ENCODE results near the gene SLC40A1. TPM values are rescaled to one million over a fixed set of nuclear protein-coding genes. Genes with fewer than 3 reads are reported as not detected.

SLC40A1 gene
- total and polyA plus RNA-seq, 2 donors (not counting 1 experiment from before 2014, with no cell fraction given), result 17.2 to 97.4 TPM

DNA sequence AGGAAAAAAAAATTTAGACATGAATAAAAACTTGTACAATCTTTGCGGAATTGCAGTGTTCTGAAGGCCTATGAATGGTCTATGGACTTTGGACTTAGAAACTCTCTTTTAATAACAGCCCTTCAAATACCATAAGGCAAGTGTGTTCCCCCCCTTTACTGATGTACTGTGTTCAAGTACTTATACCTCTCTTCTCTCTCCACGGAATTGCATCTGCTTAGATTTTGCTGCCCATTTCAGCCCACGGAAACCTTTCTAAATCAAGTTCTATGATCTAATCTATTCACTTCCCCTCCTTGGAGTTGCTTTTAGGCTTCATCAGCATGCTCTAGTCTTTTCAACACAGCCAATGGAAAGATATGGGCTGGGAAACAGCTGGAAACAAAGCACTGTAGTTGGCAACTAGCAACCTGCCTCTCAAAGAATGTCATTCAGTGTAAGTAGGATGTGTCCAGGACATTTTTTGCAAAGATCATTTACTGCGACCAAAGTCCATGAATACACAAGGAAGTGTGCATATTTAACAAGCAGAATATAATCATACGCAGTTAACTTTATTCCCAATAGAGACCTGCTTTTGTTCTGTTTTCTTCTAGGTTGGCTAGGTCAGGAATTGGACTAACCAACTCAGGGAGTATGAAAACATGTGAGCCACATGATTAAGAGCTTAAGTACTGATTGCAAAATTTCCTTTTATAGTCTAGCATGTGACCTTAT lies 58.0 kb downstream of the SLC40A1 start:
- Histone ChIP-seq H3K27me3 (ENCODE audit: control insufficient read depth, insufficient read depth, low read length) (no peaks in the 10 kb centered on the region), H3K27ac (ENCODE audit: insufficient read depth, low read length) (no peak overlapping the region), H3K9ac (ENCODE audit: insufficient read depth, low read length) (no peak overlapping the region), H3K9me3 (ENCODE audit: control insufficient read depth, insufficient read depth, low read depth, low read length) (no peaks in the 10 kb centered on the region), H3K4me1 (ENCODE audit: control insufficient read depth, extremely low read depth, insufficient read depth, low read length) (no peaks in the 10 kb centered on the region), H2AFZ (ENCODE audit: low read length) (peak overlapping the region; percentile 21), H3K36me3 (ENCODE audit: control insufficient read depth, insufficient read depth, low read length) (no peaks in the 10 kb centered on the region), H3K4me2 (ENCODE audit: extremely low read depth, insufficient read depth, low read length) (no peak overlapping the region), H3K4me3 (replicated peaks in 1 of 4; ENCODE audit: control extremely low read depth in 1 of 4, insufficient read depth in 1 of 4, low read depth in 3 of 4, low read length in 4 of 4) (no peak overlapping the region), H4K20me1 (ENCODE audit: control insufficient read depth, extremely low read depth, insufficient read depth, low read length) (no peaks in the 10 kb centered on the region), H3K79me2 (ENCODE audit: control insufficient read depth, insufficient read depth, low read length) (no peaks in the 10 kb centered on the region)
- no peak for DNase-seq (ENCODE audit: low read depth in 2 of 2)
- TF ChIP-seq EZH2 (IDR thresholded peaks at IDR 0.05; ENCODE audit: low read length, missing control alignments), result no peak
- TF ChIP-seq, protein P1, sequence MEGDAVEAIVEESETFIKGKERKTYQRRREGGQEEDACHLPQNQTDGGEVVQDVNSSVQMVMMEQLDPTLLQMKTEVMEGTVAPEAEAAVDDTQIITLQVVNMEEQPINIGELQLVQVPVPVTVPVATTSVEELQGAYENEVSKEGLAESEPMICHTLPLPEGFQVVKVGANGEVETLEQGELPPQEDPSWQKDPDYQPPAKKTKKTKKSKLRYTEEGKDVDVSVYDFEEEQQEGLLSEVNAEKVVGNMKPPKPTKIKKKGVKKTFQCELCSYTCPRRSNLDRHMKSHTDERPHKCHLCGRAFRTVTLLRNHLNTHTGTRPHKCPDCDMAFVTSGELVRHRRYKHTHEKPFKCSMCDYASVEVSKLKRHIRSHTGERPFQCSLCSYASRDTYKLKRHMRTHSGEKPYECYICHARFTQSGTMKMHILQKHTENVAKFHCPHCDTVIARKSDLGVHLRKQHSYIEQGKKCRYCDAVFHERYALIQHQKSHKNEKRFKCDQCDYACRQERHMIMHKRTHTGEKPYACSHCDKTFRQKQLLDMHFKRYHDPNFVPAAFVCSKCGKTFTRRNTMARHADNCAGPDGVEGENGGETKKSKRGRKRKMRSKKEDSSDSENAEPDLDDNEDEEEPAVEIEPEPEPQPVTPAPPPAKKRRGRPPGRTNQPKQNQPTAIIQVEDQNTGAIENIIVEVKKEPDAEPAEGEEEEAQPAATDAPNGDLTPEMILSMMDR (conservative IDR thresholded peaks at IDR 0.05 in 1 of 2, IDR thresholded peaks at IDR 0.05 in 1 of 2; ENCODE audit: low read depth in 1 of 2, low read length in 2 of 2), result no peak

DNA sequence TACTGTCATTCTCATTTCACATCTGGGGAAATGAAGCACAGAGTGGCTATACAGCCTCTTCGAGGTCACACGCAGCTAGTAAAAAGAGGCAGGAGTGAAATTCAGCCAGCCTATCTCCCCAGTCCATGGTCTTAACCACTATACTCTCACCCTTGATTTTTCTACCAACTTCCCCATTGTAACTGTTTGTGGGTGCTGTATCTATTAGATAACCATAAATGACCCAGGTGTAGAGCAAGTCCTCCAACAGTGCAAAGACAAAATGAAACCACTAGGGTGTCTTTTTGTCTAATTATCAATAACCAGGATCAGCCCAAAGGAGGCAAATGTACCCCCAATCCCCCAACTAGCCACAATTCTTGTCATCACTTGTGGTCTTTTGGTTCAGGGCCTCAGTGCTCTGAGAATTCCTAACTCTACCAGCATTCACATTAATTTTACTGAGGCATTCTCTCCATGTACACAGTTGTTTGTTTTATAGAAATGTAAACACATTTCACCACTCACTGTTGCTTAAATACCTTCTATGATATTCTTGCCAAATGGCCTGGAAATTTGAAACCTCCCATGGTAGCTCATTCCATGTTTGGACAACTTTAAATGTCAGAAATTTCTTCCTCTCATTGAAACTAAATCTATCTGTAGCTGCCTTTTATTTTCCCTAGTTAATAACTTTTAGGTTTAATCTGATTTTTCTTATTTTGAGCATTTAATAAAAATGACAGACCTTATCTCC lies 58.7 kb downstream of the SLC40A1 start:
- H3K4me2 ChIP-seq (ENCODE audit: extremely low read depth, insufficient read depth, low read length), result peak overlapping the region; percentile 19
- TF ChIP-seq EZH2 (IDR thresholded peaks at IDR 0.05; ENCODE audit: low read length, missing control alignments), result no peak
- TF ChIP-seq, protein P1 (conservative IDR thresholded peaks at IDR 0.05 in 1 of 2, IDR thresholded peaks at IDR 0.05 in 1 of 2; ENCODE audit: low read depth in 1 of 2, low read length in 2 of 2), result no peak

DNA sequence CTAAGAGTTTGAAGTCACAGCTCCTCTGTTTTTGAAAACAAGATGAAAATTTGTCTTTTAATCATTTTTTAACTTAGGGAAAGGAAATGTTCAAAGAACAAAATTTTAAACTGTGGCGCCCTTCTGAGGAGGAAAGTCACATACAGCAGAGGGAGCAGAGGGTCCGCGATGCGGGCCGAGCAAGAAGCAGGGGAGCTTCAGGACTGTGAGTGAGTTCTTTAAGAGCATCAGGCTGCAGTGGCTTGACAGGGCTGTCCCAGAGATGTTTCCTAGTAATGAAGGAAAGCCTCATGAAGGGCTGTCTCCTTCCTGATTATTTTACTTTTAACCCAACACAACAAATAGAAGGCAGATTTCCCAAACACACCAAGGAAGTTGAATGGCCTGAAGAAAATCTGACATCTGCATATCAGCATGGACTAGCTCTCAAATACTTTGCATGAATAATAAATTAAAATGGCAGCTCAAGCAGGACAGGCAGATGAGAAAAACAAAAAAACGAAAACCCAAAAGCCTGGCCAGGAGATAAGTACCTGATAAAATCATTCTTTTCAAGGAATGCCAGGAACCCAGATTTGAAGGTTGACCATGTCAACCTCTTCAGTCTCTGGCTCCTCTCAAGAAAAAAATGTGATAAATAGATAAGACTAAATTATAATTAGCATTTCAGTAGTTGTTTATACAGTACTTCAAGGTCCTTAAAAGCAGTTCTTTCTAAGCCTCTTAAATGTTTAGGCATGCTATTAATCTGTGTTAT lies 60.8 kb downstream of the SLC40A1 start:
- H4K20me1 ChIP-seq (ENCODE audit: control insufficient read depth, extremely low read depth, insufficient read depth, low read length), result no peaks in the 10 kb centered on the region
- no peaks in the 10 kb centered on the region for H3K36me3 ChIP-seq (ENCODE audit: control insufficient read depth, insufficient read depth, low read length)
- H3K27ac ChIP-seq (ENCODE audit: insufficient read depth, low read length), result no peak overlapping the region
- H3K4me3 ChIP-seq (replicated peaks in 1 of 4; ENCODE audit: control extremely low read depth in 1 of 4, insufficient read depth in 1 of 4, low read depth in 3 of 4, low read length in 4 of 4), result no peak overlapping the region
- no peaks in the 10 kb centered on the region for H3K79me2 ChIP-seq (ENCODE audit: control insufficient read depth, insufficient read depth, low read length)
- H2AFZ ChIP-seq (ENCODE audit: low read length), result no peak overlapping the region
- no peaks in the 10 kb centered on the region for H3K27me3 ChIP-seq (ENCODE audit: control insufficient read depth, insufficient read depth, low read length)
- H3K9me3 ChIP-seq (ENCODE audit: control insufficient read depth, insufficient read depth, low read depth, low read length), result no peaks in the 10 kb centered on the region
- no peak overlapping the region for H3K4me2 ChIP-seq (ENCODE audit: extremely low read depth, insufficient read depth, low read length)
- no peaks in the 10 kb centered on the region for H3K4me1 ChIP-seq (ENCODE audit: control insufficient read depth, extremely low read depth, insufficient read depth, low read length)
- no peak for TF ChIP-seq EZH2 (IDR thresholded peaks at IDR 0.05; ENCODE audit: low read length, missing control alignments)
- TF ChIP-seq, protein P1 (conservative IDR thresholded peaks at IDR 0.05 in 1 of 2, IDR thresholded peaks at IDR 0.05 in 1 of 2; ENCODE audit: low read depth in 1 of 2, low read length in 2 of 2), result no peak
- no peak for DNase-seq (ENCODE audit: low read depth in 2 of 2)
- H3K9ac ChIP-seq (ENCODE audit: insufficient read depth, low read length), result no peak overlapping the region

More for the DNA sequence above, 58.7 kb downstream of the SLC40A1 start:
- Histone ChIP-seq H3K4me3 (replicated peaks in 1 of 4; ENCODE audit: control extremely low read depth in 1 of 4, insufficient read depth in 1 of 4, low read depth in 3 of 4, low read length in 4 of 4) (no peak overlapping the region), H3K4me1 (ENCODE audit: control insufficient read depth, extremely low read depth, insufficient read depth, low read length) (no peaks in the 10 kb centered on the region), H3K36me3 (ENCODE audit: control insufficient read depth, insufficient read depth, low read length) (no peaks in the 10 kb centered on the region), H2AFZ (ENCODE audit: low read length) (no peak overlapping the region), H3K9me3 (ENCODE audit: control insufficient read depth, insufficient read depth, low read depth, low read length) (no peaks in the 10 kb centered on the region), H3K27me3 (ENCODE audit: control insufficient read depth, insufficient read depth, low read length) (no peaks in the 10 kb centered on the region), H4K20me1 (ENCODE audit: control insufficient read depth, extremely low read depth, insufficient read depth, low read length) (no peaks in the 10 kb centered on the region), H3K9ac (ENCODE audit: insufficient read depth, low read length) (no peak overlapping the region), H3K27ac (ENCODE audit: insufficient read depth, low read length) (no peak overlapping the region), H3K79me2 (ENCODE audit: control insufficient read depth, insufficient read depth, low read length) (no peaks in the 10 kb centered on the region)
- peak in 1 of 2 donors; percentile 56 for DNase-seq (ENCODE audit: low read depth in 2 of 2)
